CD4-positive, alpha-beta T cell treated with Interleukin-2 at 100 ng/mL for 4 hours (primary cell): ENCODE data around the gene CAND2.
"Not testable (repeated sequence)": the region's sequence is repeated elsewhere in the genome, so short reads cannot be mapped to it uniquely, and the experiment has no call there.

Source experiments
- DNase-seq: peaks from one replicate; pipeline ENCODE4 v3.0.0-alpha.2; 2020; ENCODE audit warnings: low spot score

The CAND2 gene

GRCh38 chr3:12771236-12771635, 25.2 kb upstream of the CAND2 start:
- no peak for DNase-seq

GRCh38 chr3:12772462-12772861, 24.0 kb upstream of the CAND2 start:
- no peak for DNase-seq

- no peak for DNase-seq
These were observed 23.3 kb upstream of the CAND2 start for GRCh38 chr3:12773030-12773709.

- no peak for DNase-seq
These were observed 22.8 kb upstream of the CAND2 start for GRCh38 chr3:12773710-12774086.

- no peak for DNase-seq
These were observed 21.9 kb upstream of the CAND2 start for GRCh38 chr3:12774619-12775018.

- no peak for DNase-seq
These were observed 21.3 kb upstream of the CAND2 start for GRCh38 chr3:12775226-12775625.

GRCh38 chr3:12775970-12776369, 20.5 kb upstream of the CAND2 start:
- DNase-seq = not testable (repeated sequence)

GRCh38 chr3:12777171-12777570, 19.3 kb upstream of the CAND2 start:
- DNase-seq = no peak

- DNase-seq = no peak
These were observed 15.7 kb upstream of the CAND2 start for GRCh38 chr3:12780751-12781150.

- DNase-seq = no peak
These were observed 14.2 kb upstream of the CAND2 start for GRCh38 chr3:12782172-12782815.

- DNase-seq = no peak
These were observed 11.4 kb upstream of the CAND2 start for GRCh38 chr3:12785096-12785495.

GRCh38 chr3:12787346-12787745, 9.1 kb upstream of the CAND2 start:
- peak; percentile 55 for DNase-seq

- not testable (repeated sequence) for DNase-seq
These were observed 8.4 kb upstream of the CAND2 start for GRCh38 chr3:12787967-12788690.

- no peak for DNase-seq
These were observed 5.0 kb upstream of the CAND2 start for GRCh38 chr3:12791430-12791829.

GRCh38 chr3:12793701-12794100, 2.8 kb upstream of the CAND2 start:
- no peak for DNase-seq

- DNase-seq = no peak
These were observed 828 bp downstream of the CAND2 start for GRCh38 chr3:12797124-12797891.

GRCh38 chr3:12797892-12798558, 1.5 kb downstream of the CAND2 start:
- no peak for DNase-seq

GRCh38 chr3:12798559-12799179, 2.2 kb downstream of the CAND2 start:
- no peak for DNase-seq

GRCh38 chr3:12799525-12800440, 3.3 kb downstream of the CAND2 start:
- no peak for DNase-seq

GRCh38 chr3:12803371-12803770, 6.9 kb downstream of the CAND2 start:
- DNase-seq = no peak
